ENCODE measurements around the gene DCTN1.
"Not testable (repeated sequence)": the region's sequence is repeated elsewhere in the genome, so short reads cannot be mapped to it uniquely, and the experiment has no call there.

DCTN1 gene

GRCh38 chr2:74379851-74380789, at the start of gene DCTN1:
DCTN1 (minus strand) TSS chr2:74380311; CDS start chr2:74380037, 274 bp downstream.
- peak; percentile 54 for DNase-seq

GRCh38 chr2:74428675-74429074, 48.6 kb upstream of the DCTN1 start:
- DNase-seq: no peak

DNA sequence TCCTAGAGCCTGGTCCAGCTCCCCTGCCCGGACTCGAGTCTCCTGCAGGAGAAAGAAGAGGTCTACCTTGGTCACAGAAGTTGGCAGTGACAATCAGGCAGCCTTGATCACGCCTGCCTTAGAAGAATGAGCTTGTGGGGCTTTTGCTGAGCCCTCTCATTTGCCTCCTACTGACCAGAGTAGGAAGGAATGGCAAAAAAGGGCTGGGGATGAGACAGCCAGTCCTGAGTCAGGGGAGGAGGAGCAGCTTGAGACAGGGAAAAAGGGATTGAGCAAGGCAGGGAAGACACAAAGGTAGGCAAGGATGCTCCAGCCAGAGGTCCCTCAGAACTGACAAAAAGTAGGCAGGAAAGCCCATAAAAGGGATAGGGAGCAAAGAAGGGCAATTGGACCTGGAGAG, 47.4 kb upstream of the DCTN1 start:
- DNase-seq: no peak

GRCh38 chr2:74426181-74426758, 46.2 kb upstream of the DCTN1 start:
- DNase-seq: no peak

DNA sequence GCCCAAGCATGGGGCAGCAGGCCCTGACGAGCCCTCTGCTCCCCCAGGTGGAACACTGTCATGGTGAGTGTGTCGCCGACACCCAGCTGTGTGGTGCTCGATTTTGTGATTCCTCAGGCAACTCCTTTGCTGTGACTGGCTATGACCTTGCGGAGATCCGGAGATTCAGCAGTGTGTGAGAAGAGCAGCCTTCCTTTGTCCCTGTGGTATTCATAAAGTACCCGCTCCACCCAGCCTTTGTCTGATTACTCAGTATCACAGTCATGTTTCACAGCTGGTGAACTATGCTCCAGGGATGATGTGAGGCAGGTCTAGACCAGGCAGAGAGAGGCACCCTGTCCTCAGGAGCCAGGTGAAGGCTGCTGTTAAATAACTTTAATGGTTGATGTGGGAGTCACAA, 45.4 kb upstream of the DCTN1 start:
- no peak for DNase-seq

DNA sequence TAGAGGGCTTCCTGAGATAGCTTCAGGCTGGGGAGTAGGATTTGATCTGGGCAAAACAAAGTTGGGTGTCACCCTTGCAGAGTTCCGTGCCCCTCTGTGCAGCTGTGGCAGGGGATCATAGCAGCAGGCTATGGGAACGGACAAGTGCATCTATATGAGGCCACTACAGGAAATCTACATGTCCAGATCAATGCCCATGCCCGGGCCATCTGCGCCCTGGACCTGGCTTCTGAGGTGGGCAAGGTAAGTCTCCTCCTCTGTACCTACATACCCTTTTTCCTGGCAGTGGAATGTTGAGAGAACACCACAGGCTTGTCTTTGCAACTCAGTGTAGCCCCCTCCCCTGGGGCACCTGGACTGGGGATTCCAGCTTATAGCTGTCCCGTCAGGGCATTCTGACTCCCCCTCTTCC, 44.9 kb upstream of the DCTN1 start:
- DNase-seq: no peak

DNA sequence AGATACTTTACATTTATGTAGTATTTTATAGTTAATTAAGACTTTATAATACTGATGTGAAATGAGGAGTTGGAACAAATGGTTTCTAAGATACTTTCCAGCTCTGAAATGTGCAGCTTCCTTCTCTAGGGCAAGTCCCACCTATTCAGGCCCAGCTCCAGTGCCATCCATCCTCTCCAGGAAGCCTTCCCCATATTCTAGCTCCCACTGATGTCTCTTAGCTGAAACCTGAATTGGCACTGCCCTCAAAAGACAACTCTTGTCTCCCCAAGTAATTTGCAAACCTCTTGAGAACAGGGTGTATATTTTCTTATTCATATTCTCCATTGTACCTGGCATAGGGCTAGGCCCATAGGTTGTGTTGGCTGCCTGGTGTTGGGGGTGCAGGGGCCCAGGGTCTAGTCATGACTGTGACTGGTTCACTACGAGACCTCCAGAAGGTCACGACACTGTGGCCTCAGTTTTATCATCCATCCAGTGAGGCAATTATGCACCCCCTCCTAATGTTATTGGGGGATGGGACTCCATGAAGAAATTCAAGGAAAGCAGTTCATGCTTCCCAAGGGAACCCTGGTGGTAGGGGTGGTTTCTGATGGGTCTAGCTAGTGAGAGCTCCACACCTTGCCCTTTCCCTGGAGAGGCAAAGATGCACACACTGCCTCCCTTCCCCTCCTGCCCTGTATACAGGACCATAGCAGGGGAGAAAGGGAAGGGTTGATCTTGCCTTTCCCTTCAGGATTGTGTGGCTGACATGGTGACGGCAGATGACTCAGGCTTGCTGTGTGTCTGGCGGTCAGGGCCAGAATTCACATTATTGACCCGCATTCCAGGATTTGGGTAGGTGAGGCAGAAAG, 44.3 kb upstream of the DCTN1 start:
- DNase-seq: no peak

GRCh38 chr2:74423231-74424095, 43.4 kb upstream of the DCTN1 start:
- DNase-seq: no peak

- peak; percentile 97 for DNase-seq
These were observed 41.2 kb upstream of the DCTN1 start, which contains the start of the genes C2orf81 and WDR54 for GRCh38 chr2:74421221-74421870. C2orf81 (minus strand) TSS chr2:74421619; CDS start chr2:74421560, 59 bp downstream. WDR54 (plus strand) TSS chr2:74421730; CDS start chr2:74422154, 424 bp downstream.

DNA sequence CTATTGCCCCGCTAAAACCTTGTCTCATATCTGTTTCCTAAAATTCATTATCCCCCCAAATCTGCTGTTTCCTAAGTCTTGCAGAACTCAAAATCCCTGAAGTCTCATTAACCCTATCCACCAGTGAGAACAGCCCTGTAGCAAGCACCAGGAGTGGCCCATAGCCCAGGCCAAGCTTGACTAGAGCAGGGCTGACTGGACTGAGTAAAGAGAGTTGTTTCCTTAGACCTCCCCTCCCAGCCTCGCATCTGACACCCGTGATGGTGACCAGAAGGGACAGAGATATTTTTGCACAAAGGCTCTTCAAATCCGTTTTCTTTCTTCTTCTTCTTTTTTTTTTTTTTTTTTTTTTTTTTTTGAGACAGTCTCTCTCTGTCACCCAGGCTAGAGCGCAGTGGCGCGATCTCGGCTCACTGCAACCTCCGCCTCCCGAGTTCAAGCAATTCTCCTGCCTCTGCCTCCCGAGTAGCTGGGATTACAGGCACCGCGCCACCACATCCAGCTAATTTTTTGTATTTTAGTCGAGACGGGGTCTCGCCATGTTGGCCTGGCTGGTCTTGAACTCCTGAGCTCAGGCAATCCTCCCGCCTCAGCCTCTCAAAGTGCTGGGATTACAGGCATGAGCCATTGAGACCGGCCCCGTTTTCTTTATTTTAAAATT, 40.5 kb upstream of the DCTN1 start:
- DNase-seq: not testable (repeated sequence)

- DNase-seq: no peak
These were observed 39.9 kb upstream of the DCTN1 start for GRCh38 chr2:74420006-74420405.

- no peak for DNase-seq
These were observed 39.2 kb upstream of the DCTN1 start for GRCh38 chr2:74419345-74419744.

DNA sequence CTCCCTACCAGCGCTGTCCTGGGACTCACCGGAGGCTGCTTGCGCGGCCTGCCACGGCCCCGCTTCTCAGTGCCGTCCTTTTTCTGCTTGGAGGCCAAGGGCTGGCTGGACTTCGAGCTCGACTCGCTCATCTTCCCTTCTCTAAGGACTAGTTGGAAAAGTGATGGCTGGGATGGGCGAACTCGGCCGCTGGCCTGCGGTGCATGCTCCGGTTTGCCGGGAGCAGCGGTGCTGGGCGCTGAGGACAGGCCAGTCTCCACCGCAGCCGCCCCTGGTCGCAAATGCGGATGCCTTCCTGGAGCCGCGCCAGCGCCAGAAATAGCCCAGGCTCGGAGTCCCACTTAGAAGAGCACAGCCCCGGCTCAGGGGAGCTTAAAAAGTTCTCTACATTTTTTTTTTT, 38.2 kb upstream of the DCTN1 start:
- no peak for DNase-seq

GRCh38 chr2:74417763-74418162, 37.7 kb upstream of the DCTN1 start:
- DNase-seq: no peak

- DNase-seq: no peak
These were observed 37.1 kb upstream of the DCTN1 start for GRCh38 chr2:74417197-74417596.

DNA sequence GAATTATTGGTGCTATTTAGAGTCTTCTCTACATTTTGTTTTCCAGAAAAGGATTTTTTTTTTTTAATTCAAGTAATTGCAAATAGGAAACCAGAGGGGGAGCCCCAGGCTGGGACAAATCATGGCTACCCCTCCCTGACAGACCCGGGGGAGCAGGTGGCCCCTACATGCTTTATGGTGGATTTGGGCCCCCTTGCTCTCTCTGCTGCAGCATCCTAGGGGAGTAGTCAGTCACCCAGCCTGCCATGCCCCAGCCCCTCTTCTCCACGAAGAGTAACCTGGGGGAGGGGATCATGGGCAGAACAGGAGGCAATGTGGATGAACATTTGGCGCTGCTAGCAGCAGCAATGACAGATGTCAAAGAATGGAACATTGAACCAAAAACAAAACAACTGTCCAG, 36.7 kb upstream of the DCTN1 start:
- DNase-seq: peak; percentile 41

GRCh38 chr2:74415762-74416395, 35.8 kb upstream of the DCTN1 start:
- no peak for DNase-seq

DNA sequence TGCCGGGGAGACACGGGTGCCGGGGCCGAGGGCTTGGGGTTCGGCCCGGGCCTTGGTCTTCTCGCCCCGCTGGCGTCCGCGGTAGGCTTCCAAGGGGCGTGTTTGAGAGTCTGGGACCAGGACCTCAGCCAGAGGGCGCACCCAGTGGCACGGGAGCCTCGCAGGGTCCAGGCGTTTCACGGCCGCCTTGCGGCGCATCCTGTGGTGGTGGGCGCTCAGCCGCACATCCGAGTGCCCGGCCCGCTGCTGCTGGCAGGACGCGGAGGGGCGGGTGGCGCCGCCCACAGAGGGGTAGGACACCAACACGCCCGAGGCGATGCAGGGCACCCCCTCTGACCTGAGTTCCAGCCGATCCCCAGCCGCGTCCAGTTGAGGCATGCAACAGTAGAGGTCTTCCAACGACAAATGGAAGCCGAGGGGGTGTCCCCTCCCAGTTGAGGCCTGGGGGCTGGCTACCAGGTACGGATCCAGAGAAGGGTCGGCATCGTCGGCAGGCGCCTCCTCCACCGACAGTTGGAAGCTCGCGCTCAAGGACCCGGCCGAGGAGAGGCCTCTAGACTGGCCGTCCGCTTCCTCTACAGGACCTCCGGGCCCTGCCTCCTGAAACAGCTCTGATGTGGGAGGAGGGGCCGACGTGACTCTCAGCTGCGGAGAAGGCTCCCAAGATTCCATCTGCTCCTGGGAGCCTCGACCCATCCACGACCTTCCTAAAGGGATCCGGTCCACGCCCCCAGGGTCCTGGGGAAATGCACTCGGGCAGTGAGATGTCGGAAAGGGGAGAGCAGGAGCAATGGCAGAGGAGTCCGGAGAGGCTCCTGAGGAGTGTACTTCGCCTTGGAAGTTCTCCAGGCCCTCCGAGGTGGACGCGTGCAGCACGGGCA, 35.0 kb upstream of the DCTN1 start:
- no peak for DNase-seq

DNA sequence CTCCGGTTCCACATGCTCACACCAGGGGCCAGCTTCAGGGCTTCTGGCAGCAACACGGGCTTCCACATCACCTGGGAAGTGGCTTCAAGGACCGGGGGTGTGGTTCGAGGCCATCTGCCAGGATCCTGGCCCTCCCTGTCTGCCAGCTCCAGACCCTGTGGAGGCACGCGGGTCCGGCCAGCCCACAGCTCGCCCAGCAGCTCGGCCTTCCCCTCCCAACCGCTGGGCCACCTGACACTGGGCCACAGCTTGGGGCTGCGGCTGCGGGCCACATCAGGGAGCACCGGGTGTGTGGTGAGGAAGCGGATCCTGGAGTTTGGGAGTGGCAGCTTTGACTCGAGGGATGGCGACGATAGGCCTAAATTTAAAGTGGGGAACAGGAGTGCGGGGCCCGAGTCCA, 34.3 kb upstream of the DCTN1 start:
- no peak for DNase-seq
